ENCODE data around the gene PRPF31. TPM values are rescaled to one million over a fixed set of nuclear protein-coding genes. Genes with fewer than 3 reads are reported as not detected.

PRPF31 gene
- polyA plus RNA-seq, 1 donor (not counting 4 experiments of a cell fraction or from before 2014, with no cell fraction given) = 42.2 TPM

- no peaks in the 10 kb centered on the region for H3K9me1 ChIP-seq (ENCODE audit: control insufficient read depth, extremely low read depth, insufficient read depth, low read length)
- peaks cover 18% of the 10 kb centered on the region for H3K79me2 ChIP-seq (ENCODE audit: control insufficient read depth, insufficient read depth, low read length)
- H4K20me1 ChIP-seq (ENCODE audit: control insufficient read depth, extremely low read depth, insufficient read depth, low read length) = peaks cover 3% of the 10 kb centered on the region
- H3K4me2 ChIP-seq (ENCODE audit: control insufficient read depth, extremely low read depth, insufficient read depth, low read depth, low read length) = no peak overlapping the region
- no peak overlapping the region for H3K9ac ChIP-seq (ENCODE audit: control insufficient read depth, extremely low read depth, insufficient read depth, low read length)
- H3K9me3 ChIP-seq (ENCODE audit: control insufficient read depth, low read depth, low read length) = no peaks in the 10 kb centered on the region
- no peak overlapping the region for H3K4me3 ChIP-seq (ENCODE audit: control insufficient read depth in 2 of 3, extremely low read depth in 1 of 3, insufficient read depth in 2 of 3, low read depth in 1 of 3, low read length in 3 of 3)
- TF ChIP-seq EZH2 (IDR thresholded peaks at IDR 0.05; ENCODE audit: low read length) = no peak
- no peak for TF ChIP-seq CTCF (optimal IDR thresholded peaks at IDR 0.05 in 1 of 3, IDR thresholded peaks at IDR 0.05 in 1 of 3, conservative IDR thresholded peaks at IDR 0.05 in 1 of 3; ENCODE audit: extremely low read depth in 1 of 3, insufficient read depth in 2 of 3, low read length in 3 of 3)
- H3K27ac ChIP-seq (ENCODE audit: control insufficient read depth, insufficient read depth, low read length) = no peak overlapping the region
- H3K36me3 ChIP-seq (ENCODE audit: control insufficient read depth in 2 of 2, extremely low read depth in 1 of 2, insufficient read depth in 2 of 2, low read length in 2 of 2) = peaks cover 15 to 23% of the 10 kb centered on the region in 2 experiments
- H3K4me1 ChIP-seq (ENCODE audit: control insufficient read depth, extremely low read depth, insufficient read depth, low read length) = peaks cover 4% of the 10 kb centered on the region
- dilution Hi-C loops (cut with MboI; ENCODE audit: extremely low pct_ligation_motif_present, low sequenced_read_pairs) = no loop called here
- DNase-seq (ENCODE audit: low read depth, low spot score) (no peak), FAIRE-seq (no peak)
- no peaks in the 10 kb centered on the region for H3K27me3 ChIP-seq (ENCODE audit: control insufficient read depth, extremely low read depth, insufficient read depth, low read length)
- no peak overlapping the region for H2AFZ ChIP-seq (ENCODE audit: control insufficient read depth, low read length)
These were observed 8.8 kb upstream of the PRPF31 start for GRCh38 chr19:54106716-54107115.

GRCh38 chr19:54107876-54108490, 7.6 kb upstream of the PRPF31 start:
- Histone ChIP-seq H3K4me2 (ENCODE audit: control insufficient read depth, extremely low read depth, insufficient read depth, low read depth, low read length) (no peak overlapping the region), H3K9me1 (ENCODE audit: control insufficient read depth, extremely low read depth, insufficient read depth, low read length) (no peaks in the 10 kb centered on the region), H3K9ac (ENCODE audit: control insufficient read depth, extremely low read depth, insufficient read depth, low read length) (no peak overlapping the region), H3K36me3 (ENCODE audit: control insufficient read depth in 2 of 2, extremely low read depth in 1 of 2, insufficient read depth in 2 of 2, low read length in 2 of 2) (peaks cover 15 to 23% of the 10 kb centered on the region in 2 experiments), H2AFZ (ENCODE audit: control insufficient read depth, low read length) (no peak overlapping the region), H3K9me3 (ENCODE audit: control insufficient read depth, low read depth, low read length) (no peaks in the 10 kb centered on the region), H3K4me1 (ENCODE audit: control insufficient read depth, extremely low read depth, insufficient read depth, low read length) (no peaks in the 10 kb centered on the region), H3K27ac (ENCODE audit: control insufficient read depth, insufficient read depth, low read length) (no peak overlapping the region), H3K79me2 (ENCODE audit: control insufficient read depth, insufficient read depth, low read length) (peaks cover 14% of the 10 kb centered on the region), H4K20me1 (ENCODE audit: control insufficient read depth, extremely low read depth, insufficient read depth, low read length) (peaks cover 3% of the 10 kb centered on the region), H3K27me3 (ENCODE audit: control insufficient read depth, extremely low read depth, insufficient read depth, low read length) (no peaks in the 10 kb centered on the region), H3K4me3 (ENCODE audit: control insufficient read depth in 2 of 3, extremely low read depth in 1 of 3, insufficient read depth in 2 of 3, low read depth in 1 of 3, low read length in 3 of 3) (no peak overlapping the region)
- FAIRE-seq = no peak
- TF ChIP-seq CTCF (optimal IDR thresholded peaks at IDR 0.05 in 1 of 3, IDR thresholded peaks at IDR 0.05 in 1 of 3, conservative IDR thresholded peaks at IDR 0.05 in 1 of 3; ENCODE audit: extremely low read depth in 1 of 3, insufficient read depth in 2 of 3, low read length in 3 of 3) = no peak
- TF ChIP-seq EZH2 (IDR thresholded peaks at IDR 0.05; ENCODE audit: low read length) = no peak
- no peak for DNase-seq (ENCODE audit: low read depth, low spot score)
- dilution Hi-C loops (cut with MboI; ENCODE audit: extremely low pct_ligation_motif_present, low sequenced_read_pairs) = no loop called here

All from keratinocyte (primary cell).